SK-N-SH treated with all-trans-retinoic acid at 6 μM for 48 hours (cell line): ENCODE measurements around the gene TBC1D13.

Experiments used
- ATAC-seq: fragments of 200-7000 bp; cut with Tn5 transposase; 3 replicates; pipeline ENCODE4 v1.9.1; 2020; ENCODE audit warnings: mild to moderate bottlenecking, moderate library complexity
- ARNTL ChIP-seq: fragments of 450-650 bp; formaldehyde crosslinking; IDR thresholded peaks from 2 replicates; pipeline ENCODE4 v1.5.0; 2020; ENCODE audit warnings: low read depth, mild to moderate bottlenecking, moderate library complexity, borderline replicate concordance
- BACH2 ChIP-seq: fragments of 250-450 bp; sonication (Bioruptor Pico); IDR thresholded peaks from 2 replicates; pipeline ENCODE4 v1.9.0; 2021; ENCODE audit warnings: mild to moderate bottlenecking, borderline replicate concordance
- CSDC2 ChIP-seq: fragments of 250-450 bp; sonication (Bioruptor Pico); IDR thresholded peaks from 2 replicates; pipeline ENCODE4 v1.5.0; 2020; ENCODE audit warnings: mild to moderate bottlenecking, moderate library complexity
- CSRNP3 ChIP-seq: fragments of 250-450 bp; sonication (Bioruptor Pico); IDR thresholded peaks from 2 replicates; pipeline ENCODE4 v1.5.1; 2021; ENCODE audit warnings: mild to moderate bottlenecking, moderate library complexity
- ESRRG ChIP-seq: fragments of 250-450 bp; sonication (Bioruptor Pico); IDR thresholded peaks from 2 replicates; pipeline ENCODE4 v1.6.1; 2021; ENCODE audit warnings: mild to moderate bottlenecking
- GLIS3 ChIP-seq: fragments of 250-450 bp; sonication (Bioruptor Pico); IDR thresholded peaks from 2 replicates; pipeline ENCODE4 v1.5.0; 2020; ENCODE audit warnings: mild to moderate bottlenecking, moderate library complexity
- ISL1 ChIP-seq: fragments of 250-450 bp; sonication (Bioruptor Pico); IDR thresholded peaks from 2 replicates; pipeline ENCODE4 v2.1.2; 2022; ENCODE audit warnings: mild to moderate bottlenecking, moderate library complexity
- OSR1 ChIP-seq: fragments of 250-450 bp; sonication (Bioruptor Pico); IDR thresholded peaks from 2 replicates; pipeline ENCODE4 v1.8.0; 2022; ENCODE audit warnings: moderate library complexity, mild to moderate bottlenecking, inconsistent platforms
- PATZ1 ChIP-seq: fragments of 250-450 bp; sonication (Bioruptor Pico); IDR thresholded peaks from 2 replicates; pipeline ENCODE4 v1.8.0; 2020; ENCODE audit warnings: mild to moderate bottlenecking, moderate library complexity, borderline replicate concordance
- PPARA ChIP-seq: fragments of 250-450 bp; sonication (Bioruptor Pico); IDR thresholded peaks from 2 replicates; pipeline ENCODE4 v1.5.0; 2020; ENCODE audit warnings: mild to moderate bottlenecking, borderline replicate concordance
- RARB ChIP-seq: fragments of 250-450 bp; sonication (Bioruptor Pico); IDR thresholded peaks from 2 replicates; pipeline ENCODE4 v1.8.0; 2021; ENCODE audit warnings: mild to moderate bottlenecking, moderate library complexity
- SNAI2 ChIP-seq: fragments of 250-450 bp; sonication (Bioruptor Pico); IDR thresholded peaks from 2 replicates; pipeline ENCODE4 v1.5.0; 2020; ENCODE audit warnings: mild to moderate bottlenecking, moderate library complexity
- TCF4 ChIP-seq: fragments of 250-450 bp; sonication (Bioruptor Pico); IDR thresholded peaks from 2 replicates; pipeline ENCODE4 v1.8.0; 2021; ENCODE audit warnings: mild to moderate bottlenecking, moderate library complexity, borderline replicate concordance
- TOX ChIP-seq: fragments of 250-450 bp; sonication (Bioruptor Pico); IDR thresholded peaks from 2 replicates; pipeline ENCODE4 v1.8.0; 2021; ENCODE audit warnings: mild to moderate bottlenecking, moderate library complexity, borderline replicate concordance
- ZFP3 ChIP-seq: fragments of 250-450 bp; sonication (Bioruptor Pico); IDR thresholded peaks from 2 replicates; pipeline ENCODE4 v1.5.0; 2020; ENCODE audit warnings: mild to moderate bottlenecking, moderate library complexity
- ZFP30 ChIP-seq: fragments of 450-650 bp; formaldehyde crosslinking; IDR thresholded peaks from 2 replicates; pipeline ENCODE4 v1.5.0; 2022; ENCODE audit warnings: mild to moderate bottlenecking, moderate library complexity
- ZNF565 ChIP-seq: fragments of 450-650 bp; formaldehyde crosslinking; conservative IDR thresholded peaks from 2 replicates; pipeline ENCODE4 v1.5.0; 2020; ENCODE audit warnings: low read depth, mild to moderate bottlenecking, moderate library complexity
- ZNF70 ChIP-seq: fragments of 450-650 bp; formaldehyde crosslinking; IDR thresholded peaks from 2 replicates; pipeline ENCODE4 v1.5.0; 2020; ENCODE audit warnings: mild to moderate bottlenecking, moderate library complexity
- ZNF8 ChIP-seq: fragments of 450-650 bp; formaldehyde crosslinking; IDR thresholded peaks from 2 replicates; pipeline ENCODE4 v1.5.0; 2020; ENCODE audit warnings: mild to moderate bottlenecking, moderate library complexity
- TF ChIP-seq, protein P1 (sequence below): fragments of 250-450 bp; sonication (Bioruptor Pico); IDR thresholded peaks from 2 replicates; pipeline ENCODE4 v1.5.1; 2020; ENCODE audit warnings: low read depth, mild to moderate bottlenecking, moderate library complexity
- TF ChIP-seq, protein P2 (sequence below): fragments of 250-450 bp; sonication (Bioruptor Pico); IDR thresholded peaks from 2 replicates; pipeline ENCODE4 v1.8.0; 2021; ENCODE audit warnings: low read depth, mild to moderate bottlenecking, moderate library complexity, borderline replicate concordance

Gene TBC1D13

GRCh38 chr9:128770286-128771030, 16.6 kb upstream of the TBC1D13 start:
- TF ChIP-seq PATZ1 (CRISPR knock-in tag): no peak
- no peak for TF ChIP-seq ZNF8 (CRISPR knock-in tag)
- no peak for TF ChIP-seq RARB (CRISPR knock-in tag)
- no peak for TF ChIP-seq ZFP30 (CRISPR knock-in tag)
- no peak for TF ChIP-seq ZFP3 (CRISPR knock-in tag)
- TF ChIP-seq SNAI2 (CRISPR knock-in tag): no peak
- TF ChIP-seq TOX (CRISPR knock-in tag): no peak
- TF ChIP-seq TCF4: no peak
- TF ChIP-seq, all 23 proteins: peak for 0
- ATAC-seq: no peak

DNA sequence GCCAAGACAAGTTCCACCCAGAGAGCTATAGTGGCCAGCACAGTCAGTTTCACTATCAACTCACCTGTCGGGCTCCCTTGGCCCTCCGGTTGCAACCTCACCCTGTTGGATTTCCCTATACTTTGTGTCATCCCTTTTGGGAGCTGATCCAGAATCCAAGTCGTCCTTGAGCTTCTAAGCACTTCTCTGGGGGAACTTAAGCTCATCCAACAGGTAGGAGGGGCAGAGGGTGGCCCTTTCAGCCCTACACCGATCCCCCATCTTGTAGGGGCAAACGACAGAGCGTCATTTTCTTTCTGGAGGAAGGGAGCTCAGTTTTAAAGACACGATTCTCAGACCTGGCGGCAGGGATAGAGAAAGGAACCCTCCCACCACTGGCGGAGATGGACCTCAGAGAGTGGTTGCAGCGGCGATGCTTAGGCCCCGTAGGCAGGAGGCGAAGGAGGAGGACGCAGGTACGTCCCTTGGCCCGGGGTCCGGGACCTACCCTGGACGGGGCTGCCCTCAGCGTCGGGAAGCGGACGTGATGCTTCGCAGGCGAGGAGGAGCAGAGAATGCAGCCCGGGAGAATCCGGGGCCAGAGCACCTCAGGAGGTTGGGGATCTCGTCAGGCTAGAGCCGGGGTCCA, 15.8 kb upstream of the TBC1D13 start:
- TF ChIP-seq CSDC2: no peak
- TF ChIP-seq RARB (CRISPR knock-in tag): no peak
- TF ChIP-seq, protein P1, sequence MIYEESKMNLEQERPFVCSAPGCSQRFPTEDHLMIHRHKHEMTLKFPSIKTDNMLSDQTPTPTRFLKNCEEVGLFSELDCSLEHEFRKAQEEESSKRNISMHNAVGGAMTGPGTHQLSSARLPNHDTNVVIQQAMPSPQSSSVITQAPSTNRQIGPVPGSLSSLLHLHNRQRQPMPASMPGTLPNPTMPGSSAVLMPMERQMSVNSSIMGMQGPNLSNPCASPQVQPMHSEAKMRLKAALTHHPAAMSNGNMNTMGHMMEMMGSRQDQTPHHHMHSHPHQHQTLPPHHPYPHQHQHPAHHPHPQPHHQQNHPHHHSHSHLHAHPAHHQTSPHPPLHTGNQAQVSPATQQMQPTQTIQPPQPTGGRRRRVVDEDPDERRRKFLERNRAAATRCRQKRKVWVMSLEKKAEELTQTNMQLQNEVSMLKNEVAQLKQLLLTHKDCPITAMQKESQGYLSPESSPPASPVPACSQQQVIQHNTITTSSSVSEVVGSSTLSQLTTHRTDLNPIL (CRISPR knock-in tag): no peak
- TF ChIP-seq BACH2 (CRISPR knock-in tag): no peak
- TF ChIP-seq ARNTL (CRISPR knock-in tag): no peak
- TF ChIP-seq, protein P2, sequence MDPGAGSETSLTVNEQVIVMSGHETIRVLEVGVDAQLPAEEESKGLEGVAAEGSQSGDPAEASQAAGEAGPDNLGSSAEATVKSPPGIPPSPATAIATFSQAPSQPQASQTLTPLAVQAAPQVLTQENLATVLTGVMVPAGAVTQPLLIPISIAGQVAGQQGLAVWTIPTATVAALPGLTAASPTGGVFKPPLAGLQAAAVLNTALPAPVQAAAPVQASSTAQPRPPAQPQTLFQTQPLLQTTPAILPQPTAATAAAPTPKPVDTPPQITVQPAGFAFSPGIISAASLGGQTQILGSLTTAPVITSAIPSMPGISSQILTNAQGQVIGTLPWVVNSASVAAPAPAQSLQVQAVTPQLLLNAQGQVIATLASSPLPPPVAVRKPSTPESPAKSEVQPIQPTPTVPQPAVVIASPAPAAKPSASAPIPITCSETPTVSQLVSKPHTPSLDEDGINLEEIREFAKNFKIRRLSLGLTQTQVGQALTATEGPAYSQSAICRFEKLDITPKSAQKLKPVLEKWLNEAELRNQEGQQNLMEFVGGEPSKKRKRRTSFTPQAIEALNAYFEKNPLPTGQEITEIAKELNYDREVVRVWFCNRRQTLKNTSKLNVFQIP (CRISPR knock-in tag): no peak
- TF ChIP-seq PATZ1 (CRISPR knock-in tag): no peak
- TF ChIP-seq TCF4: no peak
- TF ChIP-seq PPARA (CRISPR knock-in tag): no peak
- no peak for TF ChIP-seq GLIS3 (CRISPR knock-in tag)
- no peak for TF ChIP-seq ISL1 (CRISPR knock-in tag)
- no peak for TF ChIP-seq ZNF565 (CRISPR knock-in tag)
- no peak for TF ChIP-seq SNAI2 (CRISPR knock-in tag)
- no peak for TF ChIP-seq CSRNP3 (CRISPR knock-in tag)
- TF ChIP-seq OSR1 (CRISPR knock-in tag): no peak
- no peak for TF ChIP-seq ZNF70 (CRISPR knock-in tag)
- TF ChIP-seq ESRRG (CRISPR knock-in tag): no peak
- peak; percentile 65 for ATAC-seq
